Lower leg skin (tissue), 4 donors: ENCODE measurements around the gene ADGRG6. TPM values are rescaled to one million over a fixed set of nuclear protein-coding genes. Genes with fewer than 3 reads are reported as not detected.
"Not testable (repeated sequence)": the region's sequence is repeated elsewhere in the genome, so short reads cannot be mapped to it uniquely, and the experiment has no call there.

ENCODE experiments used
- DNase-seq, 2 donors: peaks; one replicate each; pipeline ENCODE4 v3.0.0-alpha.2; 2019; ENCODE audit warnings: low spot score in 2 of 2
- H3K4me3 ChIP-seq: fragments of 200-600 bp; sonication (generic); 2 replicates; pipeline ENCODE4 v1.5.1; 2017; ENCODE audit warnings: mild to moderate bottlenecking, low read depth; ENCODE audit not compliant: poor library complexity, severe bottlenecking
- POLR2A ChIP-seq, 2 donors: fragments of 450-650 bp; IDR thresholded peaks; one replicate each; pipeline ENCODE4 v1.6.1; 2016 to 2017; ENCODE audit warnings: antibody characterized with exemption in 2 of 2, mild to moderate bottlenecking in 1 of 2, moderate library complexity in 1 of 2
- WGBS, 2 donors: methylation state at CpG; one replicate each; pipeline ENCODE4 v1.1.5; 2018; 5-methylcytosine and 5-hydroxymethylcytosine counted together
- intact Hi-C: fragments of 100-400 bp; cut with DNase I; formaldehyde crosslinking; loops from one replicate; pipeline ENCODE4 v1.15.0; 2023; ENCODE audit warnings: low total_unique reads
- total RNA-seq, 4 donors: library from RNA; depleted of rRNA; stranded (reverse); fragments of >200 nt; gene quantifications; one replicate each; pipeline ENCODE4 v1.1.0, GENCODE V29; 2016
- TF ChIP-seq, protein P1 (sequence below), 3 donors: fragments of 450-650 bp; IDR thresholded peaks; one replicate each; pipeline ENCODE4 v1.5.1; 2016; ENCODE audit warnings: antibody characterized with exemption in 3 of 3, mild to moderate bottlenecking in 3 of 3, moderate library complexity in 2 of 3

The ADGRG6 gene
- total RNA-seq, 4 donors from 2014 or later: 41.8 to 54.8 (median 50.0) TPM

DNA sequence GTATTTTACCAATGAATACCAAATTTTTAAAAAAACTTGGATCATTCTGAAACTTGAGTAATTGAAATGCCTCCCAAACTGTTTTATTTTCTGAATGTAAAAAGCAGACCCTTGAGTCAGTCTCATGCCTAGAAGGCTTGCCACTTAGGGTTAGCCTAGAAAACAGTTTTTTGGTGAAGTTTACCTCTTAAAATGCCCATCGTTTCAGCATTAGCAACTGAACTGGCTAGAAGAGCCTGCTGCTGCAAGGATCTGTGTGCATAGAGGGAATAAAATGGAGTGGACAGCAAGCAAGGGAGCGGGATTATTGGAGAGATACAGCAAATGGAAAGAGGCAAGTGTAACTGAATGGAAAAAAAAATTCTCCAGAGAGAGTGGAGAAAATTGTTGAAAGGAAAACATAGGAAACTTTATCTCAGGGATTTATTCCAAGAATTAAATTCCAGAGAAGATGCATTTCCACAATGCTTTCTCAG lies 40.1 kb downstream of the ADGRG6 start:
- TF ChIP-seq, protein P1, sequence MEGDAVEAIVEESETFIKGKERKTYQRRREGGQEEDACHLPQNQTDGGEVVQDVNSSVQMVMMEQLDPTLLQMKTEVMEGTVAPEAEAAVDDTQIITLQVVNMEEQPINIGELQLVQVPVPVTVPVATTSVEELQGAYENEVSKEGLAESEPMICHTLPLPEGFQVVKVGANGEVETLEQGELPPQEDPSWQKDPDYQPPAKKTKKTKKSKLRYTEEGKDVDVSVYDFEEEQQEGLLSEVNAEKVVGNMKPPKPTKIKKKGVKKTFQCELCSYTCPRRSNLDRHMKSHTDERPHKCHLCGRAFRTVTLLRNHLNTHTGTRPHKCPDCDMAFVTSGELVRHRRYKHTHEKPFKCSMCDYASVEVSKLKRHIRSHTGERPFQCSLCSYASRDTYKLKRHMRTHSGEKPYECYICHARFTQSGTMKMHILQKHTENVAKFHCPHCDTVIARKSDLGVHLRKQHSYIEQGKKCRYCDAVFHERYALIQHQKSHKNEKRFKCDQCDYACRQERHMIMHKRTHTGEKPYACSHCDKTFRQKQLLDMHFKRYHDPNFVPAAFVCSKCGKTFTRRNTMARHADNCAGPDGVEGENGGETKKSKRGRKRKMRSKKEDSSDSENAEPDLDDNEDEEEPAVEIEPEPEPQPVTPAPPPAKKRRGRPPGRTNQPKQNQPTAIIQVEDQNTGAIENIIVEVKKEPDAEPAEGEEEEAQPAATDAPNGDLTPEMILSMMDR (IDR thresholded peaks at IDR 0.05): no peak
- intact Hi-C loops: no loop called here
- no peak overlapping the region for H3K4me3 ChIP-seq
- no peak for DNase-seq
- 90 to 91% methylated on average over 2 of the region's 2 CpGs for WGBS, 2 donors

DNA sequence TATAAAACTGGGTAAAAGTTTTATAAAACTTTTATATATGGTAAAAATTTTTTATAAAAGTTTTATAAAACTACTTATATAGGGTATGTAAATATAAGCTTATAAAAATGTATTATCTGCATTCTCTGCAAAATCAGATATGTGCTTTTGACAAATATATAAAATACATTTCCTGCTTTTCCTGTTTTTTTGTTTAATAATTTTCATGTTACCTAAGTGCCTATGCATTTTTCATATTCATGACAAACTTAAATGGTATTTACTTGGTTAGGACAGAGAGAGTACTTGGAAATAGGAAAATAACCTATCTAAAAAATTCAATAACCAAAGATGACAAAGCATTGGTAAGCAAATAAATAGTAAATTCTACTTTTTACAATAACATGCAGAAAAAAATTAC lies 41.2 kb downstream of the ADGRG6 start:
- no peak overlapping the region for H3K4me3 ChIP-seq
- intact Hi-C loops: no loop called here
- no peak for DNase-seq
- TF ChIP-seq, protein P1 (IDR thresholded peaks at IDR 0.05): no peak
- no peak for TF ChIP-seq POLR2A (IDR thresholded peaks at IDR 0.05)

DNA sequence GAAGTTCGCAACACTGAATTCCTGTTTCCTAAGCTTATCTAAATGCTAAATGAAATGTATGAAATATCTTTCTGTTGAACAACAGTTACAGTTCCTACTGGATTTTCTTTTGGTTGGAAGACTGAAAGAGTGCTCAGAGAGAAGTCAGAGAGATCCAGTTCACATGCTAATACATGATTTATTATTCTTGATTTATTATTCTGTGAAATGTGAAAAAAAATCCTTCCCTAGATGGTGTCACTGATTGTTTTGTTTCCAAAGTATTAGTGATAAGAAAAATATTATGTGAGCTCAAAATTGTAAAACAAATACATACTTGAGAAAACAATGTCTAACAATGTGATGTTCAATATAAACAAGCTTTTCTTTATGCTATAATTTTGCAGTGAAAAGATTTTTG lies 42.1 kb downstream of the ADGRG6 start:
- no peak overlapping the region for H3K4me3 ChIP-seq
- no peak for TF ChIP-seq POLR2A (IDR thresholded peaks at IDR 0.05)
- TF ChIP-seq, protein P1 (IDR thresholded peaks at IDR 0.05): no peak
- no peak for DNase-seq
- intact Hi-C loops: no loop called here
- WGBS, 2 donors: 92% methylated on average over 1 of the region's 1 CpG

DNA sequence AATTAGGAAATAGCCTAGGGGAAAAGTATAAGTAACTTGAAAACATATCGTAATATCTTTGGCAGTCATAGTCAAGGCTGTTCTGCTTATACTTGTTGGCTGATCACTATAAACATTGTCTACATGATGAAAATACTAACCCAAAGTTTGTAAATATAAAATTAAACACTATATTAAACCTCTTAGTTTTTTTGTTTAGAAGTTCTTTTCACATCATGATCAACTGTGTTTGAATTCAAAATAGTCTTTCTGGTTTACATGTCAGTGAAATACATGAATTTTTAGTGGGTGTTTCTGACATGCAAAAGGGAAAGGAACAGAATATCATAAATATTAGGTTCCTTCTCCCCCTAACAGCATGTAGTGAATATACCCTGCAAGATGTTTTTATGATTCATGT lies 43.5 kb downstream of the ADGRG6 start:
- intact Hi-C loops: no loop called here
- TF ChIP-seq POLR2A (IDR thresholded peaks at IDR 0.05): no peak
- TF ChIP-seq, protein P1 (IDR thresholded peaks at IDR 0.05): no peak
- 38 to 42% methylated on average over 1 of the region's 1 CpG for WGBS, 2 donors
- no peak overlapping the region for H3K4me3 ChIP-seq
- DNase-seq: no peak

DNA sequence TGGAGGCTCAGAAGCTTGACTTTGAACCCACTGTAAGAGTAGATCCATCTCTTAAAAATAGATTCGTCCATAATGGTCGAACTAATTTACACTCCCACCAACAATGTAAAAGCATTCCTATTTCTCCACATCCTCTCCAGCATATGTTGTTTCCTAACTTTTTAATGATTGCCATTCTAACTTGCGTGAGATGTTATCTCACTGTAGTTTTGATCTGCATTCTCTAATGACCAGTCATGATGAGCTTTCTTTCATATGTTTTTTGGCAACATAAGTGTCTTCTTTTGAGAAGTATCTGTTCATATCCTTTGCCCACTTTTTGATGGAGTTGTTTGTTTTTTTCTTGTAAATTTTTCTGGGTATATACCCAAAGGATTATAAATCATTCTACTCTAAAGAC lies 44.4 kb downstream of the ADGRG6 start:
- intact Hi-C loops, DNase-seq, H3K4me3 ChIP-seq: not testable (repeated sequence)
- 68 to 77% methylated on average over 3 of the region's 3 CpGs for WGBS, 2 donors

DNA sequence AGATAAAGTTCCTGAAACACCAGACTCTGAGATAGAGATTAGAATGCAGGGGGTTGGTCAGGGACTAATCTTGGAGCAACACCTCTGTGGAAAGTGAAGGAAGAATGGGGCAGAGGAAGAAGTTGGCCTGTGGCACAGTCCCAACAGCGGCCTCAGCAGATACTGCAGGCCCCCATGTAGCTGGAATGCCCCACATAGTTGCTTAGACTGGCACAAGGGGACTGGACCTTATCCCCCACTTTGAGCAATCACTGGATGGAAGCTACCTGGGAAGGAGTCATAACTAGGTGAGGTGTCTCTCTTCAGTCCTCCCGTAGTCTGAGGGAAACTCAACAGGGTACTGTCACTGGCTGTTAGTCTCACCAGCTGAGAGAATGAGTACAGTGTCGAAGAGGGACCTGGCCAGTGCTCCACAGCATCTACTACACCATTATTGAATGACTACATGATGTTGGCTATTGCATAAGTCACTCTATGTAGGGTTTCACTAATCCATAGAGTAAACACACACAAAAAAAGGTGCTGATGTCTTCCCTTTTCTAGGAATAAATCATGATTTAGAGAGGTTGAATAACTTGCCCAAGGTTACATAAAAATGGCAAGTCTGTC lies 47.5 kb downstream of the ADGRG6 start:
- no peak for DNase-seq
- TF ChIP-seq, protein P1 (IDR thresholded peaks at IDR 0.05): no peak
- no peak for TF ChIP-seq POLR2A (IDR thresholded peaks at IDR 0.05)
- WGBS, 2 donors: 86 to 91% methylated on average over 3 of the region's 3 CpGs
- intact Hi-C loops: no loop called here
- H3K4me3 ChIP-seq: no peak overlapping the region
